ENCODE results near the gene LRIG1. TPM values are rescaled to one million over a fixed set of nuclear protein-coding genes. Genes with fewer than 3 reads are reported as not detected.

Gene LRIG1
- total and polyA plus RNA-seq, 10 of the 15 experiments (the other 5 are each of a cell fraction or from before 2014, with no cell fraction given): 0.84 to 16.4 (median 8.1) TPM

DNA sequence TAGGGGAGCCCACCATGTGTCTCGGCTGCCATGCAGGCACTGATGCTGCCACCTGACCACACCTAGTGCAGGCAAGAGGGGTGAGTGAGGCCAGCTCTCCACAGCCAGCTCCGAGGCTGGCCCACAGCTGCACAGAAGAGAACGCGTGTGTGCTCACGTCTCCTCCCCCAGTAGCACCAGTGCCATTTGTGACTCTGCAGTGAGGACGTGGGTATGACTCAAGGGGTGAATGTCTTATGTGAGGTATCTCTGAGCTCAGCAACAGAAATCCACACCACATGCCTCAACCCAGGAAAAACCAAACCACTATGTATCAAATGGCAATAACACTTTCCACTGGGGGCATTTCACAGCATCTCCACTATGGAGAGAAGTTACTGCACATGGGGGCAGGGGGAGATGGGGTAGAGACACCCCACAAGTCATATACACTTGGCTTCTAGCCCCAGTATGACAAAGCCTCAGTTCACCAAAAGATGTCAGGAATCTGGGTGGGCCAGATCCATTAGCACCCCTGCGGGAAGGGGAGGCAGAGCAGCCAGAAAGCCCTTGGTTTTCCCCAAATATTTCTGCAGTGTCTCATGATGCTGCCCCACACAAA is 87.6 kb downstream of the LRIG1 start:
- H3K9me3 ChIP-seq (replicated peaks; ENCODE audit: control insufficient read depth, insufficient read depth, low read length): no peaks in the 10 kb centered on the region
- H3K79me2 ChIP-seq (ENCODE audit: control insufficient read depth, insufficient read depth, low read length): no peaks in the 10 kb centered on the region
- no peaks in the 10 kb centered on the region for H3K4me1 ChIP-seq (ENCODE audit: control insufficient read depth, insufficient read depth, low read length)
- ChIA-PET RAD21 (ENCODE audit: unreplicated experiment) (no interaction called here), POLR2A (no interaction called here), SMC1A (ENCODE audit: uncharacterized antibody, unreplicated experiment) (interaction anchor here (1.9 kb wide), 1 partner anchor 135 kb away, joined by 6 read pairs; no protein-coding TSS in a partner anchor), CTCF (no interaction called here)
- no peak overlapping the region for H3K27ac ChIP-seq (ENCODE audit: control insufficient read depth, insufficient read depth)
- BruUV-seq (replicated peaks): no TSS peak
- DNase-seq (ENCODE audit: low read depth, low spot score): no peak
- H3K27me3 ChIP-seq (replicated peaks in 1 of 2; ENCODE audit: control insufficient read depth in 2 of 2, insufficient read depth in 2 of 2, low read length in 1 of 2): no peaks in the 10 kb centered on the region
- H2AFZ ChIP-seq (ENCODE audit: control insufficient read depth, low read depth, low read length): no peak overlapping the region
- H3K36me3 ChIP-seq (ENCODE audit: control insufficient read depth in 2 of 2, insufficient read depth in 2 of 2, low read length in 1 of 2): no peaks in the 10 kb centered on the region; a peak in 3 of 4 replicates
- H3K4me2 ChIP-seq (ENCODE audit: control insufficient read depth, insufficient read depth): no peak overlapping the region
- in situ Hi-C loops (cut with MboI): no loop called here
- no peak overlapping the region for H3K4me3 ChIP-seq
- no peaks in the 10 kb centered on the region; the same call in 1 of the 2 replicates for H4K20me1 ChIP-seq (ENCODE audit: control insufficient read depth, insufficient read depth)
- TF ChIP-seq NBN (IDR thresholded peaks at IDR 0.05): no peak
- no peak for TF ChIP-seq TAF1 (IDR thresholded peaks at IDR 0.05; ENCODE audit: borderline replicate concordance, low read depth, low read length)
- H3K9ac ChIP-seq (ENCODE audit: control insufficient read depth, insufficient read depth, low read length): no peak overlapping the region
- 61% methylated on average over 7 of the region's 7 CpGs for WGBS (ENCODE audit: insufficient coverage, insufficient replicate concordance, low lambda C conversion rate, missing lambda C conversion rate)
- intact Hi-C loops (cut with micrococcal nuclease; ENCODE audit: unreplicated experiment): no loop called here
- no peak for ATAC-seq
- no peak for FAIRE-seq

DNA sequence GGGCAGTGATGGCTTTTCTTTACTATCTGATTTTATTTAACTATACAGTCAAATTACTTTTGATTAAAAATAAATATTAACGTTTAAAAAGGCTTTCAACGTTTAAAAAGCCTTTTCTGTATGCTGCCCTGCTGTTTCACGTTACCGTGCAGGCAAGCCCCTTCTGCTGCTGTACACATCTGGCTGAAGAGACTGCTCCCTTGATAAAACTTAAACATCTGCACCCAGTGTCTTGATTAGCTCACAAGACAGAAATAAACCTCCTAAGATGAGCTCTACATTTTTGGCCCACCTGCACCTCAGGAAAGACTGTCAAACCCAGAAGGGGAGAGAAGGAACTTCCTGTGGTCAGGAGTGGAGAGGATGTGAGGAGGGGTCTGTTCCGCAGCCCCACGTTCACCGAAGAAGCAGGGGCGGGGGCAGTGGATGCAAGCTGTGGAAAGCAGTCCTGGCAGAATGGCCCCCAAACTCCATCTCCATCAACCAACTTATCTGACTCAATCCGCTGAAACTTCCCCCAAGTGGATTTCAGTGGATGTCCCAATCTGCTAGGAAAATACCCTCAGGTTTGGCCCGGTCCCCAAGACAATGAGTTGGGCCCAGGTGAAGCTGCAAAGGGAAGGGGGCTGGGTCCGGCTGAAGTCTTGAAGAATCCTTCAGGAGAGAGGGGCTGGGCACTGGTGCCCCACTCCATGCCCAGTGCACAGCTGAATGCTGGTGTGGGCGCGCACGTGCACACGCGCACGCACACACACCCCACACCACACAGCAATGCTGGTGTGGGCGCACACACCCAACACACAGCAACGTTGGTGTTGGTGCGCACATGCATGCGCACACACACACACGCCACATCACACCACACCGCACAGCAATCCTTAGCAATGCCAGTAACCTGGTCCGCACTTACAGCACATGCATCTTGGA is 88.6 kb downstream of the LRIG1 start:
- H3K4me1 ChIP-seq (ENCODE audit: control insufficient read depth, insufficient read depth, low read length): no peaks in the 10 kb centered on the region
- H4K20me1 ChIP-seq (ENCODE audit: control insufficient read depth, insufficient read depth): no peaks in the 10 kb centered on the region; the same call in 1 of the 2 replicates
- TF ChIP-seq WRNIP1 (IDR thresholded peaks at IDR 0.05; ENCODE audit: borderline replicate concordance, low read depth, low read length) (no peak), NR2C2 (IDR thresholded peaks at IDR 0.05; ENCODE audit: borderline replicate concordance, control insufficient read depth, insufficient read length, low read depth) (no peak), SP1 (IDR thresholded peaks at IDR 0.05; ENCODE audit: low read depth, low read length) (no peak), TCF3 (IDR thresholded peaks at IDR 0.05; ENCODE audit: borderline replicate concordance, insufficient read depth, low read depth, low read length) (0 out of 2 replicates have a peak, but pooled peaks have one; percentile 30)
- TF ChIP-seq, protein P1, sequence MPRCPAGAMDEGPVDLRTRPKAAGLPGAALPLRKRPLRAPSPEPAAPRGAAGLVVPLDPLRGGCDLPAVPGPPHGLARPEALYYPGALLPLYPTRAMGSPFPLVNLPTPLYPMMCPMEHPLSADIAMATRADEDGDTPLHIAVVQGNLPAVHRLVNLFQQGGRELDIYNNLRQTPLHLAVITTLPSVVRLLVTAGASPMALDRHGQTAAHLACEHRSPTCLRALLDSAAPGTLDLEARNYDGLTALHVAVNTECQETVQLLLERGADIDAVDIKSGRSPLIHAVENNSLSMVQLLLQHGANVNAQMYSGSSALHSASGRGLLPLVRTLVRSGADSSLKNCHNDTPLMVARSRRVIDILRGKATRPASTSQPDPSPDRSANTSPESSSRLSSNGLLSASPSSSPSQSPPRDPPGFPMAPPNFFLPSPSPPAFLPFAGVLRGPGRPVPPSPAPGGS (IDR thresholded peaks at IDR 0.05; ENCODE audit: borderline replicate concordance, insufficient read depth, low read depth, low read length, poor library complexity, severe bottlenecking): peak; percentile 69
- TF ChIP-seq, protein P2, sequence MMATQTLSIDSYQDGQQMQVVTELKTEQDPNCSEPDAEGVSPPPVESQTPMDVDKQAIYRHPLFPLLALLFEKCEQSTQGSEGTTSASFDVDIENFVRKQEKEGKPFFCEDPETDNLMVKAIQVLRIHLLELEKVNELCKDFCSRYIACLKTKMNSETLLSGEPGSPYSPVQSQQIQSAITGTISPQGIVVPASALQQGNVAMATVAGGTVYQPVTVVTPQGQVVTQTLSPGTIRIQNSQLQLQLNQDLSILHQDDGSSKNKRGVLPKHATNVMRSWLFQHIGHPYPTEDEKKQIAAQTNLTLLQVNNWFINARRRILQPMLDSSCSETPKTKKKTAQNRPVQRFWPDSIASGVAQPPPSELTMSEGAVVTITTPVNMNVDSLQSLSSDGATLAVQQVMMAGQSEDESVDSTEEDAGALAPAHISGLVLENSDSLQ (IDR thresholded peaks at IDR 0.05): no peak
- no peak overlapping the region for H3K4me3 ChIP-seq
- DNase-seq (ENCODE audit: low read depth, low spot score) (no peak), ATAC-seq (no peak), FAIRE-seq (no peak)
- in situ Hi-C loops (cut with MboI): no loop called here
- ChIA-PET POLR2A (interaction anchor here (0.6 kb wide), 1 partner anchor 420 kb away, joined by 4 read pairs; no protein-coding TSS in a partner anchor), CTCF (interaction anchor here (1.2 to 10.7 kb wide), 2 partner anchors 16 to 407 kb away, joined by 4 to 149 read pairs; no protein-coding TSS in a partner anchor), RAD21 (ENCODE audit: unreplicated experiment) (interaction anchor here (1.0 kb wide), 1 partner anchor 41 kb away, joined by 3 read pairs; no protein-coding TSS in a partner anchor), SMC1A (ENCODE audit: uncharacterized antibody, unreplicated experiment) (interaction anchor here (1.5 to 1.9 kb wide), 3 partner anchors 26 to 134 kb away, joined by 3 to 6 read pairs (median 5); no protein-coding TSS in a partner anchor)
- H3K36me3 ChIP-seq (ENCODE audit: control insufficient read depth in 2 of 2, insufficient read depth in 2 of 2, low read length in 1 of 2): no peaks in the 10 kb centered on the region; a peak in 3 of 4 replicates
- WGBS (ENCODE audit: insufficient coverage, insufficient replicate concordance, low lambda C conversion rate, missing lambda C conversion rate): 80% methylated on average over 23 of the region's 24 CpGs
- H3K9ac ChIP-seq (ENCODE audit: control insufficient read depth, insufficient read depth, low read length): no peak overlapping the region
- H2AFZ ChIP-seq (ENCODE audit: control insufficient read depth, low read depth, low read length): no peak overlapping the region
- H3K4me2 ChIP-seq (ENCODE audit: control insufficient read depth, insufficient read depth): no peak overlapping the region
- no peaks in the 10 kb centered on the region for H3K27me3 ChIP-seq (replicated peaks in 1 of 2; ENCODE audit: control insufficient read depth in 2 of 2, insufficient read depth in 2 of 2, low read length in 1 of 2)
- no peaks in the 10 kb centered on the region for H3K79me2 ChIP-seq (ENCODE audit: control insufficient read depth, insufficient read depth, low read length)
- no peak overlapping the region for H3K27ac ChIP-seq (ENCODE audit: control insufficient read depth, insufficient read depth)
- intact Hi-C loops (cut with micrococcal nuclease; ENCODE audit: unreplicated experiment): no loop called here
- H3K9me3 ChIP-seq (replicated peaks; ENCODE audit: control insufficient read depth, insufficient read depth, low read length): no peaks in the 10 kb centered on the region
- BruUV-seq (replicated peaks): no TSS peak
